Ovary (tissue), 3 donors: ENCODE results near the gene CPEB4.

Source experiments
- POLR2A ChIP-seq: fragments of 450-650 bp; IDR thresholded peaks from one replicate; pipeline ENCODE4 v1.6.1; 2017; ENCODE audit warnings: antibody characterized with exemption, mild to moderate bottlenecking, moderate library complexity
- TF ChIP-seq, protein P1 (sequence below), 3 donors: fragments of 450-650 bp in 2 of 3; fragments of 200-600 bp in 1 of 3; IDR thresholded peaks; one replicate each; pipeline versions ENCODE4 v1.5.1 to v1.8.0; 2016 to 2022; ENCODE audit warnings: antibody characterized with exemption in 3 of 3, mild to moderate bottlenecking in 1 of 3
- donor health status: DM: no; HTN: no; CAD: no.

DNA sequence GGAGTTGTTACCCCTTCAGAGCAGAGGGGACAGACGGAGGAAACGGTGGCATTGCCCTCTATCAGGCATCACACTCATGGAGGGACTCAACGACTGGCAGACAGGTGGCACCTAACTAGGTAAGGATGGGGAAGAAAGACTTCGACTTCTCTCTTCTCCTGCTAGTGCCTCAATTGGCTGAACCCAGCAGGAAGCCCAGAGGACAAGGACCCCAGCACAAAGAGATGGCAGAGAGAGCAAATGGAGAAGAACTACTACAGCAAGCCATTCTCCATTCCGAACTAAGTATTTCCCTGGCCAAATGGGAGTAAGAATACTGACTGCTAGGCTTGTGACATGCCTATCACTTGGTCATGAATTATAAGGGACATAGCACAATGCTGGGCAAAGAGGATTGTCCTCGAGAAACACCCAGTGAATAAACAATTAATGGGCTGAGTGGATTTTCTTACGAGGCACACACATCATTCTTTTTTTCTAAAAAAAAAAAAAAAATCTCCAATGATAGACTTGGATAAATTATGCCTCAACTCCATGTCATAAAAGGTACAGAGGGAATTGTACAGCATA is 35.3 kb upstream of the CPEB4 start:
- TF ChIP-seq POLR2A, result no peak
- TF ChIP-seq, protein P1, sequence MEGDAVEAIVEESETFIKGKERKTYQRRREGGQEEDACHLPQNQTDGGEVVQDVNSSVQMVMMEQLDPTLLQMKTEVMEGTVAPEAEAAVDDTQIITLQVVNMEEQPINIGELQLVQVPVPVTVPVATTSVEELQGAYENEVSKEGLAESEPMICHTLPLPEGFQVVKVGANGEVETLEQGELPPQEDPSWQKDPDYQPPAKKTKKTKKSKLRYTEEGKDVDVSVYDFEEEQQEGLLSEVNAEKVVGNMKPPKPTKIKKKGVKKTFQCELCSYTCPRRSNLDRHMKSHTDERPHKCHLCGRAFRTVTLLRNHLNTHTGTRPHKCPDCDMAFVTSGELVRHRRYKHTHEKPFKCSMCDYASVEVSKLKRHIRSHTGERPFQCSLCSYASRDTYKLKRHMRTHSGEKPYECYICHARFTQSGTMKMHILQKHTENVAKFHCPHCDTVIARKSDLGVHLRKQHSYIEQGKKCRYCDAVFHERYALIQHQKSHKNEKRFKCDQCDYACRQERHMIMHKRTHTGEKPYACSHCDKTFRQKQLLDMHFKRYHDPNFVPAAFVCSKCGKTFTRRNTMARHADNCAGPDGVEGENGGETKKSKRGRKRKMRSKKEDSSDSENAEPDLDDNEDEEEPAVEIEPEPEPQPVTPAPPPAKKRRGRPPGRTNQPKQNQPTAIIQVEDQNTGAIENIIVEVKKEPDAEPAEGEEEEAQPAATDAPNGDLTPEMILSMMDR (IDR thresholded peaks at IDR 0.05), result no peak
